HCT116 (cell line): ENCODE results near the gene GLRA3. TPM values are rescaled to one million over a fixed set of nuclear protein-coding genes. Genes with fewer than 3 reads are reported as not detected.

Experiments used
- ATAC-seq: fragments of 200-7000 bp; cut with Tn5 transposase; 2 replicates; pipeline ENCODE4 v1.9.1; 2020; ENCODE audit warnings: mild to moderate bottlenecking, moderate library complexity
- BruUV-seq: library from RNA; stranded (reverse); fragments of 400-500 nt; replicated peaks from 2 replicates; lab custom pipeline; 2021; lab: Mats Ljungman, UMichigan
- CTCF ChIA-PET: fragments of 300-600 bp; sonication (Branson Sonifier 250); formaldehyde crosslinking; loops from one replicate; lab custom pipeline; 2021; ENCODE audit warnings: antibody characterized with exemption; lab: Charles Lee
- POLR2A ChIA-PET: fragments of 300-600, 350-600 bp; sonication (Branson Sonifier 250); formaldehyde crosslinking; loops from one replicate; lab custom pipeline; 2021; ENCODE audit warnings: antibody characterized with exemption; lab: Charles Lee
- RAD21 ChIA-PET, 2 experiments: fragments of 300-600 bp; sonication (Branson Sonifier 250); formaldehyde crosslinking; loops; one replicate each; lab custom pipeline; 2023; ENCODE audit warnings: low total read pairs in 2 of 2; ENCODE audit not compliant: uncharacterized antibody in 2 of 2, unreplicated experiment in 2 of 2, low non-redundant PET in 1 of 2; lab: Charles Lee
- DNase-seq: peaks from one replicate; pipeline ENCODE4 v3.0.0-alpha.2; 2010; ENCODE audit warnings: low read depth, low spot score
- H2AFZ ChIP-seq: fragments of 200-600 bp; shearing (Covaris generic), sonication (generic); 2 replicates; pipeline ENCODE4 v1.6.1; 2017; ENCODE audit warnings: low read depth, mixed run types, mixed read lengths, antibody characterized with exemption, low read length; ENCODE audit not compliant: poor library complexity, severe bottlenecking
- H3K27ac ChIP-seq: 2 replicates; pipeline ENCODE4 v1.5.1; 2012; ENCODE audit warnings: low read depth, low read length
- H3K27me3 ChIP-seq: fragments of 200-600 bp; sonication (generic); 2 replicates; pipeline ENCODE4 v1.6.1; 2016; ENCODE audit warnings: mixed run types, low read length, mixed read lengths; ENCODE audit not compliant: insufficient read depth
- H3K36me3 ChIP-seq, 2 experiments: fragments of 200-500 bp in 1 of 2; fragments of 200-600 bp in 1 of 2; sonication (Bioruptor generic) in 1 of 2; sonication (generic) in 1 of 2; 2 replicates each; pipeline versions ENCODE4 v1.5.1 to v1.6.1; 2014 to 2016; ENCODE audit warnings: low read length in 2 of 2, inconsistent platforms in 1 of 2, mixed read lengths in 1 of 2, mixed run types in 1 of 2; ENCODE audit not compliant: insufficient read depth in 2 of 2, control insufficient read depth in 1 of 2
- H3K4me1 ChIP-seq, 2 experiments: fragments of 200-600 bp in 1 of 2; sonication (generic) in 1 of 2; 2 replicates each; pipeline versions ENCODE4 v1.5.1 to v1.6.1; 2012 to 2017; ENCODE audit warnings: low read length in 2 of 2, inconsistent platforms in 1 of 2, mild to moderate bottlenecking in 1 of 2, mixed read lengths in 1 of 2, mixed run types in 1 of 2, moderate library complexity in 1 of 2; ENCODE audit not compliant: insufficient read depth in 2 of 2, control insufficient read depth in 1 of 2
- H3K4me2 ChIP-seq: fragments of 200-600 bp; sonication (generic); 2 replicates; pipeline ENCODE4 v1.6.1; 2017; ENCODE audit warnings: mixed run types, low read length, mixed read lengths
- H3K4me3 ChIP-seq, 2 experiments: fragments of 200-600 bp in 1 of 2; sonication (generic) in 1 of 2; replicated peaks in 1 of 2; 2 replicates each; pipeline ENCODE4 v1.5.1; 2011 to 2016; ENCODE audit warnings: low read length in 2 of 2, control low read depth in 1 of 2, low read depth in 1 of 2, mild to moderate bottlenecking in 1 of 2, mixed read lengths in 1 of 2, mixed run types in 1 of 2
- H3K79me2 ChIP-seq: fragments of 200-600 bp; sonication (generic); 2 replicates; pipeline ENCODE4 v1.6.1; 2017; ENCODE audit warnings: mild to moderate bottlenecking, mixed run types, low read length, moderate library complexity, mixed read lengths; ENCODE audit not compliant: insufficient read depth
- H3K9ac ChIP-seq: fragments of 200-600 bp; sonication (generic); 2 replicates; pipeline ENCODE4 v1.6.1; 2016; ENCODE audit warnings: low read length, mixed read lengths
- H3K9me2 ChIP-seq: fragments of 200-600 bp; sonication (generic), shearing (Covaris generic); 2 replicates; pipeline ENCODE4 v1.6.1; 2017; ENCODE audit warnings: mixed run types, mild to moderate bottlenecking, moderate library complexity; ENCODE audit not compliant: insufficient read depth
- H3K9me3 ChIP-seq, 2 experiments: fragments of 200-500 bp in 1 of 2; fragments of 200-600 bp in 1 of 2; sonication (Bioruptor generic) in 1 of 2; sonication (generic) in 1 of 2; 2 replicates each; pipeline ENCODE4 v1.6.1; 2014 to 2017; ENCODE audit warnings: low read length in 2 of 2, mixed read lengths in 2 of 2, inconsistent platforms in 1 of 2, low read depth in 1 of 2, mild to moderate bottlenecking in 1 of 2, mixed run types in 1 of 2, moderate library complexity in 1 of 2; ENCODE audit not compliant: control insufficient read depth in 1 of 2, insufficient read depth in 1 of 2
- H4K20me1 ChIP-seq: fragments of 200-600 bp; sonication (generic), shearing (Covaris generic); 2 replicates; pipeline ENCODE4 v1.6.1; 2017; ENCODE audit warnings: mixed run types, mild to moderate bottlenecking, moderate library complexity; ENCODE audit not compliant: insufficient read depth
- ATF3 ChIP-seq: IDR thresholded peaks from 2 replicates; pipeline ENCODE4 v1.6.1; 2012
- CBX3 ChIP-seq: IDR thresholded peaks from 2 replicates; pipeline ENCODE4 v1.6.1; 2012; ENCODE audit warnings: low read depth
- CEBPB ChIP-seq: IDR thresholded peaks from 2 replicates; pipeline ENCODE4 v1.6.1; 2012; ENCODE audit warnings: low read depth
- EGR1 ChIP-seq: IDR thresholded peaks from 2 replicates; pipeline ENCODE4 v1.6.1; 2012; ENCODE audit warnings: low read depth
- ELF1 ChIP-seq: IDR thresholded peaks from 2 replicates; pipeline ENCODE4 v1.6.1; 2012; ENCODE audit warnings: low read depth, borderline replicate concordance
- EZH2phosphoT487 ChIP-seq: fragments of 200-600 bp; IDR thresholded peaks from 2 replicates; pipeline ENCODE4 v1.6.1; 2018; ENCODE audit warnings: antibody characterized with exemption, borderline replicate concordance
- FOSL1 ChIP-seq: IDR thresholded peaks from 2 replicates; pipeline ENCODE4 v1.6.1; 2012; ENCODE audit warnings: low read depth
- JUND ChIP-seq: IDR thresholded peaks from 2 replicates; pipeline ENCODE4 v1.6.1; 2012
- MAX ChIP-seq: IDR thresholded peaks from 2 replicates; pipeline ENCODE4 v1.6.1; 2012
- POLR2A ChIP-seq: IDR thresholded peaks from 2 replicates; pipeline ENCODE4 v1.7.0; 2011; ENCODE audit warnings: borderline replicate concordance; ENCODE audit not compliant: insufficient read depth, insufficient read length; ENCODE audit errors: extremely low read depth
- POLR2AphosphoS5 ChIP-seq: IDR thresholded peaks from 2 replicates; pipeline ENCODE4 v1.6.1; 2011; ENCODE audit warnings: mild to moderate bottlenecking, low read depth, low read length, moderate library complexity
- RAD21 ChIP-seq: IDR thresholded peaks from 2 replicates; pipeline ENCODE4 v1.6.1; 2012; ENCODE audit warnings: low read depth, mild to moderate bottlenecking
- REST ChIP-seq: IDR thresholded peaks from 2 replicates; pipeline ENCODE4 v1.6.1; 2012; ENCODE audit warnings: low read depth
- SP1 ChIP-seq: IDR thresholded peaks from 2 replicates; pipeline ENCODE4 v1.6.1; 2012; ENCODE audit warnings: low read depth
- SRF ChIP-seq: IDR thresholded peaks from 2 replicates; pipeline ENCODE4 v1.6.1; 2012; ENCODE audit warnings: low read depth
- TCF7L2 ChIP-seq: IDR thresholded peaks from 2 replicates; pipeline ENCODE4 v1.7.0; 2011; ENCODE audit warnings: borderline replicate concordance, inconsistent platforms; ENCODE audit not compliant: insufficient read depth, insufficient read length; ENCODE audit errors: extremely low read depth
- YY1 ChIP-seq: IDR thresholded peaks from 2 replicates; pipeline ENCODE4 v1.6.1; 2011; ENCODE audit warnings: low read length, low read depth, moderate library complexity, mild to moderate bottlenecking; ENCODE audit not compliant: insufficient replicate concordance; ENCODE audit errors: extremely low read depth
- ZBTB33 ChIP-seq: IDR thresholded peaks from 2 replicates; pipeline ENCODE4 v1.6.1; 2011; ENCODE audit warnings: mild to moderate bottlenecking, low read length, moderate library complexity; ENCODE audit not compliant: insufficient replicate concordance; ENCODE audit errors: extremely low read depth
- ZFX ChIP-seq: fragments of 450-650 bp; IDR thresholded peaks from 2 replicates; pipeline ENCODE4 v1.6.1; 2017
- ZNF274 ChIP-seq: fragments of 200-500 bp; sonication (Bioruptor generic); IDR thresholded peaks from 2 replicates; pipeline ENCODE4 v1.6.1; 2014; ENCODE audit warnings: mild to moderate bottlenecking, low read depth, low read length, inconsistent platforms
- intact Hi-C: fragments of 100-400 bp; cut with micrococcal nuclease; formaldehyde crosslinking; loops from 2 replicates; pipeline ENCODE4 v1.10.0; 2022
- total RNA-seq: library from RNA; stranded (reverse); gene quantifications from one replicate; pipeline ENCODE4 v1.2.1, GENCODE V29; 2021; ENCODE audit not compliant: unreplicated experiment

GLRA3 gene
- total RNA-seq, 1 experiment from 2014 or later = not detected

GRCh38 chr4:174815282-174815681, 13.8 kb downstream of the GLRA3 start (continued):
- TF ChIP-seq REST = no peak
- TF ChIP-seq SRF = no peak
- no peak for TF ChIP-seq CBX3
- TF ChIP-seq ELF1 = no peak
- no peak for TF ChIP-seq JUND
- TF ChIP-seq RAD21 = no peak
- TF ChIP-seq ZNF274 = no peak
- no peak for TF ChIP-seq ATF3
- TF ChIP-seq POLR2AphosphoS5 = no peak
- no peak for TF ChIP-seq TCF7L2
- TF ChIP-seq CEBPB = no peak
- no peak for TF ChIP-seq FOSL1

GRCh38 chr4:174813292-174813691, 15.8 kb downstream of the GLRA3 start:
- H3K4me1 ChIP-seq = no peaks in the 10 kb centered on the region
- no peak overlapping the region for H3K4me3 ChIP-seq
- no peaks in the 10 kb centered on the region for H4K20me1 ChIP-seq
- H3K79me2 ChIP-seq = no peaks in the 10 kb centered on the region
- no peaks in the 10 kb centered on the region for H3K36me3 ChIP-seq
- H2AFZ ChIP-seq = no peak overlapping the region
- no TSS peak for BruUV-seq
- POLR2A ChIA-PET = no interaction called here
- no peak for ATAC-seq
- CTCF ChIA-PET = no interaction called here
- H3K9ac ChIP-seq = no peak overlapping the region
- H3K9me3 ChIP-seq = no peaks in the 10 kb centered on the region
- H3K4me2 ChIP-seq = no peak overlapping the region
- H3K27ac ChIP-seq = no peak overlapping the region
- RAD21 ChIA-PET = no interaction called here
- no peak for TF ChIP-seq FOSL1
- TF ChIP-seq ZFX = no peak
- TF ChIP-seq ELF1 = no peak
- no peak for TF ChIP-seq TCF7L2
- no peak for TF ChIP-seq POLR2A
- no peak for TF ChIP-seq YY1
- no peak for TF ChIP-seq ZBTB33
- no peak for TF ChIP-seq EZH2phosphoT487
- TF ChIP-seq EGR1 = no peak
- TF ChIP-seq SP1 = no peak
- TF ChIP-seq JUND = no peak
- TF ChIP-seq SRF = no peak
- TF ChIP-seq MAX = no peak
- TF ChIP-seq POLR2AphosphoS5 = no peak
- no peak for TF ChIP-seq RAD21
- TF ChIP-seq CEBPB = no peak
- no peaks in the 10 kb centered on the region for H3K27me3 ChIP-seq
- DNase-seq = no peak
- no peaks in the 10 kb centered on the region for H3K9me2 ChIP-seq
- intact Hi-C loops = no loop called here
